ENCODE results near the gene AMPD2.

DNA sequence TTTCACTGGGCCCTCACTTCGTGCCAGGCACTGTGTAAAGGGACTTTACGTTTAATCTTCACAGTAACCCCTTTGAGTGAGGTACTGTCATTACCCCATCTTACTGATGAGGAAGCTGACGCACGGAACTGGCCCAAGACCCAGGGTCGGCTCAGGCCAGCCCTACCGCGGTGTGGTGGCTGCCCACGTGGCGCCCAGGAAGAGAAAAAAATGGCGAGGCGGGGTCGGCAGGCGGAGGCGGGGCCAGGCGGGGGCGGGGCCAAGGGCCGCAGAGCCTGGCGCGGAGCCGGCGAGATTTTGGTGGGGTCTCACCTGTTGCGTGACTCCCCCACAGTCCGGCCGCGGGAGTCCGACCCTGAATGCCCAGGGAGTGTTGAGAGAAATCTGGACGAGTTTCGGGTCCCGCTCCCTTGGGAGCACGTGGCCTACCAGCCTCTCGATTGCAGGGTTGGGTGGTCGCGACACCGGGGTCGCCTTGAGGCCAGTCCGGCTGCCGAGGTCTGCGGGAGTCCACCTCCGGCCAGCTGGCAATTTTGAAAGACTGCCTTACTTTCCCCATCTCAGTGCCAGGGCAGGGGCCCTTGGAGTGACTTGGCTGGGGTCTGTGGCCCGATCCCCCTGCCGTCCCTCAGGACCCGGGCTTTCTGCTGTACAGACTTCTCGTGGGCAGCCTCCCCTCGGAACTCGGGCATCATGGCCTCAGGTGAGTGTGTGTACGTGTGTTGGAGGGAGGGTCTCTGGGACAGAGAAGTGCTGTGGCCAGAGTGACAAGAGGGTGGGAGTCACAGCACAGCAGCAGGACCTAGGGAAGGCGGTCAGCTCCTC lies at the start of gene AMPD2, which contains the start of gene GNAT2:
- TF ChIP-seq ZNF70 (CRISPR knock-in tag; IDR thresholded peaks at IDR 0.05): no peak
- no peak for TF ChIP-seq ISL1 (CRISPR knock-in tag; IDR thresholded peaks at IDR 0.05)
- TF ChIP-seq, protein P1, sequence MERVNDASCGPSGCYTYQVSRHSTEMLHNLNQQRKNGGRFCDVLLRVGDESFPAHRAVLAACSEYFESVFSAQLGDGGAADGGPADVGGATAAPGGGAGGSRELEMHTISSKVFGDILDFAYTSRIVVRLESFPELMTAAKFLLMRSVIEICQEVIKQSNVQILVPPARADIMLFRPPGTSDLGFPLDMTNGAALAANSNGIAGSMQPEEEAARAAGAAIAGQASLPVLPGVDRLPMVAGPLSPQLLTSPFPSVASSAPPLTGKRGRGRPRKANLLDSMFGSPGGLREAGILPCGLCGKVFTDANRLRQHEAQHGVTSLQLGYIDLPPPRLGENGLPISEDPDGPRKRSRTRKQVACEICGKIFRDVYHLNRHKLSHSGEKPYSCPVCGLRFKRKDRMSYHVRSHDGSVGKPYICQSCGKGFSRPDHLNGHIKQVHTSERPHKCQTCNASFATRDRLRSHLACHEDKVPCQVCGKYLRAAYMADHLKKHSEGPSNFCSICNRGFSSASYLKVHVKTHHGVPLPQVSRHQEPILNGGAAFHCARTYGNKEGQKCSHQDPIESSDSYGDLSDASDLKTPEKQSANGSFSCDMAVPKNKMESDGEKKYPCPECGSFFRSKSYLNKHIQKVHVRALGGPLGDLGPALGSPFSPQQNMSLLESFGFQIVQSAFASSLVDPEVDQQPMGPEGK (CRISPR knock-in tag; IDR thresholded peaks at IDR 0.05; ENCODE audit: borderline replicate concordance): no peak
- no peak for TF ChIP-seq ZC3H10 (CRISPR knock-in tag; IDR thresholded peaks at IDR 0.05)

Measured in SK-N-SH treated with all-trans-retinoic acid at 6 μM for 48 hours (cell line).